HG02884 (cell line): ENCODE measurements around the gene MSI2.

Experiments used
- ATAC-seq: cut with Tn5 transposase; IDR thresholded peaks from one replicate; pipeline ENCODE4 v1.9.1; 2021; ENCODE audit warnings: mild to moderate bottlenecking, moderate library complexity; ENCODE audit not compliant: unreplicated experiment

MSI2 gene

DNA sequence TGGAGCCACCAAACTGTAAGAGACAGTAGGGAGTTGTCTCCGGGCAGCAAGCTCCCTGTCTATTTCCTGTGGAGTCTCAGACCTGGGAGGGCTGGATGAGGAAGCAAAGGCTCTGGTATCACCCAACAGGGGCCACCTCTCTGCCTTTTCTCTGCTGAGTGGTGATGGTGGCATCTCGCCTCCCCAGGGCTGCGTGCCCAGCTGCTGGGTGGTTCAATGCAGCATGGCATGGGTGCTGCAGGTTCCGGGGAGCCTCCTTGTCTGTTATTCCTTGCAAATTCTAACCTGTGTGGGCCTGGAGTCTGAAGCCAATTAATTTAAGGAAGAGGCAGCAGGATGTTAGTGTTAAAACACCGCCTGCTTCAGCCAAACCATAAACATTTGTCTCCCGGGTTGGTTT, 410.6 kb downstream of the MSI2 start:
- ATAC-seq: no peak

DNA sequence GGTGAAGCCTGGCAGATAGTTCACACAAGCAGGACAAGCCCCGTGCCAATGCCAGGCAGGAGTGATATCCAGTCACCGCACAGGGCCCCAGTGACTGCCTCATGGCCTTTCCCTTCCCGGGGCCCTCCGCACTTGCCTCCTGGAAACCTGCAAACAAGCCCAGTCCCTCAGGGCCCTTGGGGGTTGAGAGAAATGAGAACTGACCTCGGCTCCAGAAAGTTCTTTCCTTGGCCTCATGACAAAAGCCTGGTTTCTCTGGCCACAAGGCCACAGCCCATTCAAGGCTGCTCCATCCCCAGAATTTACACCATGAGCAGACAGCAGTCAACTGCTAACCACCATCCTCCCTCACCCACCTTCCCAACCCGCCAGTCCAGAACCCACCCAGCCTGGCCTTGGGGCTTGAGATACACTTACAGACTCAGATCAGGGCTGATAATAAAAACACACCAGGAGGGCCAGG, 411.2 kb downstream of the MSI2 start:
- ATAC-seq: no peak

DNA sequence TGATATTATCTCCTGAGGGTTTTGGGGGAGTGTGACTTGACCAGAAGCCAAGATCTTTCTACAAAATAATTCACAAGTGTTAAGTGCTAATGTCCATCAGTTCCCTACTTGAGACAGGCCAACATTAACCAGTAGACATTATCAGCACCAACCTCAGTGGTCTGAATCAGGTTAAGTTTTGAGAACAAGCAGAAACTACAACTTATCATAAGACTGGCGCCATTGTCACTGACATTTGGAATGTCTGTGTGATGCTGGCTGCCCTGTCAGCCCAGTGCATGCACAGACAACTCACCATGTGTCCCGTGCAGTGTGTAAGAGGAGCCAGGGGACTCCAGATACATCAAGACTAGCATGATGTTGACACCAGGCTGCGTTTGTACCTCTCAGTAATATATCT, 412.0 kb downstream of the MSI2 start:
- ATAC-seq: no peak

DNA sequence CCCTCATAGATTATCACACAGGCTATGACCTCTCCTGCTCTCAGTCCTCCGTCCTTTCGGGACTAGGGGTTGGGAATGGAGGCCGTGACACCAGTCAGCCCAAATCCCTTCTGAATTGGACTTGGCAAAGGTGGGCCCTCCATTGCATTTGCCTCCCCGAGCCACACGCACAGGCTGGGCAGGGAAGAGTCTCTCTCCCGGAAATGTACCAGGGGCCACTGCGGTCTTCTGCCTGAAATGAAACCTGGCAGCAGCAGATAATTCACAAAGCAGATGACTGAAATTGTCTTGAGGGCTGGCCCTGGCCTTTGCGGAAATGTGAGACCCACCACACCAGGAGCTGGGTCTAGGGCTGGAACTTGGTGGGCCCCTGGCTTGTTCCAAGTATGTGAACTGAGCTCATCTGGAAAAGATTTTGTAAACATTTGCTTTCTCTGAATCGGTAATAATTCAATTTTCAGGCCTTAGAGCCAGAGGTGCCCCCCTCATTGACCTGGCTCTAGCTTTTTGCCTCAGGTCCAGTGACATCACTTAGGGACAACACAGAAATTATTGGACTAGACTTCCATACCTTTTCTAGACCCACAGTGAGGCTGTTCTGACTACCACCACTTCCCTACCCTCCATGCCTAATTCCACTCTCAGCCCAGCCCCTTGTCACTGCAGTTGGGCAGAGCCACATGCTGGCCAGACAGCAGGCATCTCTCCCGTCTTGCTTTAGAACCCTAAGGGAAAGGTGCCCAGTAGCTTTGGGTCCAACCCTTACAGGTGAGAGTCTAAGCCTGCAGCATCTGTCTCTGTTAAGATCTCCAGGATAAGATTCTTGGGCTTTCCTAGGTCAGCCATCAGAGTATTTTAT, 413.6 kb downstream of the MSI2 start:
- ATAC-seq: no peak

DNA sequence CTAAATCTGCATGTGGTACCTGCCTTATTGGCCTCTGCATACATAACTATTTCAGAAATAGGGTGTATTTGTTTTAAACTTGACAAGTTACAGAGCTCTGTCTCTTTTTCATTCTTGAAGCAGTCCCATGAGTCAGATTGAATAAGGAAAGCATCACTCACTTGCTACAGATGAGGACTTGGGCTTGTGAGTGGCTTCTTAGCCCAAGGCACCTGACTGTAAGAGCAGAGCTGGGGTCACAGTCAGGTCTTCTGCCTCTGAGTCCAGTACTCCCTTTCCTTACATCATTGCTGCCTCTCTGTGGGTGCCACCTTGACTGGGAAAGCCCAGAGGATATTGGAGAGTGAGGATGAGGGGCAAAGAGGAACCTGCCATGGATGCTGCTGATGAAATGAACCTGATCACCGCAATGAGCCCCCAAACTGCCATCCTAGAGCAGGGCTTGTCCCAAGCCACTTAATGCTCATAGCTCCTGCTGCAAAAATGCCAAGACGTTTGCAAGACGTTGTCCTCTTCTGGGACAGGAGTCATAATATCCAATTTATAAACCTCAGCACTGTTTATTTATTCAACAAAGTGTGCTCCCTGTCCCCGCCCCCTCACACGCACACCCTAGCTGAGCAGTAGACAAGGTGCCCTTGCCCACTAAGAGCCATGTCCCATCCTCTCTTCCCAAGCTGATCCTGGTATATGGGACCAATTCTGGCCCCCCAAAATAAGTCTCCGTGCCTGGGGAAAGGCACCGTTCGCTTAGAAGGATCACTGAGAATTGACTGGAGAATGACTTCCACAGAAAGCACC, 414.6 kb downstream of the MSI2 start:
- no peak for ATAC-seq

DNA sequence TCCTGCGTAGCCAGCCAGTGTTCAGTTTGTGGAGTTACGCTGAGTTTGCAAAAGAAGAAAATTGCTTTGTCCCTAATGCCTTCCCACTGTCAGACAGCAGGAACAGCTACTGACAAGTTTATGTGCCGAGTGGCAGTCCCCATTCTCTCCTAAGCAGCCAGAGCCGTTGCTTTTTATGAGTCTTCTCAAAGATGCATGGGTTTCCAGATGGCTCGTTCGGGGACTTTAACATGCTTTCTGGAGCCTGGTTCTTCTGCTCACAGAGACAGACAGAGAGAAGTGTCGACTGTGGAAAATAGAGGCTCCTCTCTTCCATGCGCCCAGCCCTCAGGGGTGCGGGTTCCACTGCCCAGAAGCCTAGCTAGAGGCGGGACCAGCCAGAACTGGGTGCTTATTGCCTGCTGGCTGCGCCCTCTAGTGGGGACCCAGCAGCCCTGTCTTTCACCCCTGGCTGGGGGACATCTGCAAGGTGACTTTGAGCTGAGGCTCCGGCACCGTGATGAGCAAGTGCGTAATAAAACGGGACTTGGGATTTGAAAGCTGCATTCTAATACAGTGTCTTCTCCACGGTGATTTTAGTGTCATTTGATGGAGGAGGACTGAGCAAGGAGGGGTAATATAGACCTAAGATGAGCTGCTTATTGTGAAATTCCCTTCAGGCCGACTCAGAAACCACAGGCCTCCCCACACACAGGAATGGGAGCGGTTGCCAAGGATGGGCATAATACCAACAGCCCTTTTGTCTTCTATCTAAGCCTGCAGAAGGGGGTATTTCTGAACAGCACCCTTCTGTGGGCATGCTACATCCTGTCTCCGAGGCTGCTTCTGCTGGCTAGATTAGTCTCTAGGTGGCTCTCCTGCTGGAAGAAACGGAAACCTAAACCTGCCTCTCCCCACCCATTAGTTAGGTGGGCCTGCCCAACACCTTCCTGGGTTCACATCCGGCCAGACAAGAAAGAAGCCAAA, 415.6 kb downstream of the MSI2 start:
- peak; percentile 54 for ATAC-seq

DNA sequence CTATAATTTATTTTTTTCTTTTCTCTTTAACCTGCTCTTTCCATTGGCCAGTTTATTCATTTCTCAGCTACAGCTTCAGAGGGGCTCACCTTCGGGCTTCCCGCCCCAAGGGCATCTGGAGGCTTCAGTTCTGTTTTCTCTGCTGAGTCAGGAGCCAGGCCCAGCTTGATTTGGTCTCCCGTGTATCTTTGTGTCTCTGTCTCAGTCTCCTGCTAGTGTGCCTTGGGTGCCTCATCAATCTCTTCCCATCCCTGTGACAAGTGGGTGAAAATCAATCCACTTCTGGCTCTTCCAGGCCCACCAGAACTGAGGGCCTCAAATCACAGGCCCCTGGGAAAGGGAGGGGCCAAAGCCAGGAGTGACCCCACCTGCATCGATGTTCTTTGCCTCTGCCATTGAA, 416.6 kb downstream of the MSI2 start:
- no peak for ATAC-seq

DNA sequence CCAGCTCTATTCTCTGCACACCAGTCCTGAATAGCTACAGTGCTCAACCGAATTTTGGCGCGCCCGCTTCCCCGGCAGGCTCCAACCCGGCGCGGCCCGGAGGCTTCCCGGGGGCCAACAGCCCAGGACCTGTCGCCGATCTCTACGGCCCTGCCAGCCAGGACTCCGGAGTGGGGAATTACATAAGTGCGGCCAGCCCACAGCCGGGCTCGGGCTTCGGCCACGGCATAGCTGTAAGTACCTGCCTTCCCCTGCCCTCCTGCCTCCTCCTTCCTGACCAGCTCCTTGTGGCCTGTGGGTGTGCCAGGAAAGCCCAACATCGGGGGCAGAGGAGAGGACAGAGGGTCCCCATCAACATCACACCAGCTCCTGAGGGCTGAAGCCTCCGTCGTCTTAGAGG, 418.6 kb downstream of the MSI2 start:
- ATAC-seq: no peak

DNA sequence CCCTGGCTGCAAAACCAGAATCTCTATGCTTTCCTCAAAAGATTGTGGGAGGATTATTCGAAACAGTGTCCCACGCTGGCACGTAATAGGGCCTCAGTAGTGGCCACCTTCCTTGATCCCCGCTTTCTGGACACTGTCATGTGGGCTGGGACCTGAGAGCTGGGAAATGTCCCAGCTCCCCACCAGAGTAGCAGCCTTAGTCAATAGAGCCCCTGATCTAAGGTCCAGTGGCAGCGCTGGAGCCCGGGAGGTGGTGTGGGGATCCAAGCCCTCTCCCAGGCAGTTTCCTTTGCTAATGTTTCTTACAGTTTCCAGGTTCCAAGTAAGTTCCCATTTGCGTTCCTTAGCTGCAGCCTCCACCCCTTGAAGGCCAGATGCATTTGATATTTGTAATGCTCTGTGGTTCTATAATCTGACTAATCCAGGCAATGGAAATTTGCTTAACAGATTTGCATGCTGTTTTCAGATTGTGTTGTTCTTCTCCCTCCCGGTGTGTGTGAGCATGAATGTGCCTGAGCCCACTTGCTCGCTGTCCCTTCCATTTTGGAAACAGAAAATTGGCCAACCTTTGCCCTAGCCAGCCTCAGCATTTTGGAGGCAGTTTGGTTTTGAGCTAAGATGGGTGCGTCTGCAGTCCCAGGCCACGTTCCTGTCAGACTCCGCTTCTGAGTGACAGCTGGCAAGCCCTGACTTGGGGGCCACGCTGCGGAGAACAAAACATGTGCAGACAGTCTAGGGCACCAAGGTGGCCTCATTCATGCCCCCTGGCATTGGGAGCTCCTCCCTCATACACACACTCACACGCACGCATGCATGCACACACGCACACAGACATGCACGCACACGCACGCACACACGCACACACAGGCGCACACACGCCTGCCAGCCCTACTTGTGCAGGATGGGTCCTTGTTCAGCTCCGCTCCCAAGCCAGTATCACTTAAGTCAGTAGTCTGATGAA, 419.4 kb downstream of the MSI2 start:
- ATAC-seq: no peak

DNA sequence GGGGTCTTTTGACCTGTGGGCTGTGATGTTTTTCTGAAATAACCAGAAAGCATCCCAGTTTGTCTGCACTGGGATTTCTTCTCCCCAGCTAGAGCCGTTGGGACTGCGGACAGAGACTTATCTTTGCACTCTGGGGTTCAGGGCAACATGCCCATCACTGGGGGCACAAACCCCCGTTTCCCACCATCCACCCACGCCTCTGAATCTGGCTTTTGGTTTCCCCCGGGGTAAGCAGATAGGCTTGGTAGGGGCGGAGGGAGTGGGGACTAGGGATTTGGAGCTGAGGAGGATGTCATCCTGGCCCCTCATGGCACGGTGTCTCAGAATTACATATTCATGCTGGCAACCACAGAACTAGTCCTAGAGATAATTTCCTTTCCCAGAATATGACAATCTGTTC, 420.2 kb downstream of the MSI2 start:
- ATAC-seq: no peak

DNA sequence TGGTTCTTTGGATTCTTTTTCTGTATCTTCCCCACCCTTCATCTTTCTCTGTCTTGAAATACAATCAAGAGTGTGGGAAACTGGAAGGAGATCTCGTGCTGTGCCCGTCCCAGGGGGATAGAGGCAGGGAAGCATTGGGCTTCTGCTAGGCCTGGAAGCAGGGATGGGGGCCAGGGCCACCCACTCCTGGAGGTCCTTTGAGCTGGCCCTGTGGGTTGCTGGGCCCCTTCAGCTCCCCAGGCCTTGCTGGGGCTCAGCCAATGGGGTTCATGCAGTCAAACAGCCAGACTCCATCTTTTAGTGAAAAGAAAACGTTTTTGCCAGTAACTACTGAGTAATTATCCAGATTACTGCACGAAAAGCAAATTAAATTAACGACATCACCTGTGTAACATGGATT, 421.0 kb downstream of the MSI2 start:
- no peak for ATAC-seq

DNA sequence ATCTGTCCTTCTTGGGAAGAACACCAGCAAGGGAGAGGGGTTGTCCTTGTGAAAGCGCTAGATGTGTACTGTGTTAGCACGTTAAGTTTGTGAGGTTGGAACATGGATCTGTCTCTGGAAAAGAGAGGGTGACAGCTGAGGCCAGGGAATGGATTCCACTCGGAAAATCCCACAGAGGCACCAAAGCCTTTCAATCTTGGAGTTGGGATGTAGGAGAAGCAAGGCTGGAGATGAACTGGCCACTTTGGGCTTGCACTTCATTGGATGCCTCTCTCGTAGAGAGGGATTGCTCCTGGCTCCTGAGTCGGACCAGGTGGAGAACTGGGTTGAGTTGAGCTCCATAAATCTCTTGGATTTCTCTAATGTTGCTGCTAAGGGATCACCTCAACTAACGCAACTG, 421.5 kb downstream of the MSI2 start:
- no peak for ATAC-seq

DNA sequence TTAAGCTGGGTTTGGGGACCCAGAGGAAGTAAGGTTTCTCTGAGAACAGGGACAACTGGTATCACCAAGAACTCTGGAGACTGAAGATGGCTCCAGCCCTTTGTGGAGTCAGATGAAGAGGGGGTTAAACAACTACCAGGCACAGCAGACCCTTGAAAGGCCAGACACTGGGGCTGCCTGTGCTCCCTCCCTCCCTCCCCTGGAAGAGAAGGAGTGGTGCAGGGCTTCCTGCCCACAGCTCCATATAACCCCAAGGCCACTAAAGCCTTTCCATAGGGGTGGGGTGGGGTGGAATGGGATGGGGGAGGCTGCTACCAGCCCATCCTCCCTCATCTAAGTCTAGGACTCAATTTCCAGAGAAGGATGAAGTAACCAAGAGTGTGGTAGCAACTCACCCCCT, 422.1 kb downstream of the MSI2 start:
- ATAC-seq: no peak

DNA sequence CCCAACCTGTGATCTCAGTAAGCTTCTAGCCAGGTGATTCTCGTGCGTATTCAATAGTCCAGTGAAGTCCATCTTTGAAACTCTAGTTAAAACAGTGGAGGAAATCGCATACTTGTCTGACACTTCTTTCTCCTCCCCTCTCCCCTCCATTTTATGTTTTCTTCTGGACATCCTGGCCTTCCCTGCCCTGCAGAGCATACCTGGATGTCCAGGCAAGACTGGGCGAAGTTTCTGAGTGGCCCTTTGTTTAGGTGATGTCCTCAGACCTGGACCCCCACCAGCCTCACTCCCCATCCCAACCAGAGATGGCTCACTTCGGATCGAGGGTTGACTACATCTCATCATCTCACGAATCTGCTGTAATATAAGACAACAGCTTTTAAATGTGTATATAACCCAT, 423.0 kb downstream of the MSI2 start:
- no peak for ATAC-seq

DNA sequence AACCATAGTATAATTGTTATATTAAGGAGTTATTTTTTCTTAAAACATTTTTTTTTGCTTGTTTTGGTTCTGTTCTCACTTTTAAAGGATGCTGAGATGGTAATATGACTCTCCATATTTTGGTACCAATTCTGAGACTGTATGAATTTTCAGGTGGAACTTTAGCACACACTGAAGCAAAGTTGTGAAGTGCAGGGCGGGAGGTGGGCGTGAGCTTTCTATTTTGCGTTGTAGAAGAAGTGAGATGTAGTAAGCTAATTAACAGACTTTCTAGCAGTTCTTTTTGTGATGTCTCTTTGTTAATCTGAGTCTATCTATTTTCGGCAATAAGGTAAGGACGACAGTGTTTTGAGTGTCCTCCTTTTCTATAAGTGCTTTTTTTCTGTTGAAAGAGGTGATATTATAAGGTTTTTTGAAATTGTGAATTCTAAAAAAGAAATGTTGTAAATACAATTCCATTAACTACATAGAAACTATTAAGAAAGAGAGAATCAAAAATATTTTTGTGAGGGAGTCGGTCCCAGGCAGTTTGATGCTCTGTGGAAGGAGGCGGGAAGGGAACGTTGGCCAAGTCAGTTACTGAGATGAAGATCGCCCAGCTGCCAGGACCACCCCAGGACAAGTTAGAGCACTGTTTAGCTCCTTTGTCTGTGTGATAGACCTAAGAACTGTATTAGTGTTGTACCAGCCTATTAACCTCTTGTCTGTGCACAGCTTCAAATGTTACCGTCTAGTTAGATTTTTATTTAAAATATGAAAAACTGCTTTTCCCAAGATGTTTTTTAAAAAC, 423.8 kb downstream of the MSI2 start:
- no peak for ATAC-seq

DNA sequence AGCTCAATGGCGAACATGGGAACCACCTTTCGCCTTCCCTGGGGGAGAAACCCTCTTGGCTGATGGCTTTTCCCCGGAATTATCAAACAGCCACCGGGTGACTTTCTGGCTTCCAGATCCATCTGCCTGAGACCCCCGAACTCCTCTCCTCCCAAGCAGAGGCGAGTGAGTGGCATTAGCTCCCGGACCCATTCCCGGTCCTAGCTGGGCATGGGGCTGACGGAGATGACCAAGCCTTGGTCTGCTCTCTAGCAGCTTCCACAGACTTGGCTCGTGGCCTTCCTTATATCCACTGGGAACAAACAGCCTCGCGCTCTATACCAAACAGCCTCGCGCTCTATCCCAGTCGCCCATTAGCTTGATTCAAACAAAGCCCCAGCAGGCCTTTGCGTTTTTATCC, 426.4 kb downstream of the MSI2 start:
- ATAC-seq: no peak

DNA sequence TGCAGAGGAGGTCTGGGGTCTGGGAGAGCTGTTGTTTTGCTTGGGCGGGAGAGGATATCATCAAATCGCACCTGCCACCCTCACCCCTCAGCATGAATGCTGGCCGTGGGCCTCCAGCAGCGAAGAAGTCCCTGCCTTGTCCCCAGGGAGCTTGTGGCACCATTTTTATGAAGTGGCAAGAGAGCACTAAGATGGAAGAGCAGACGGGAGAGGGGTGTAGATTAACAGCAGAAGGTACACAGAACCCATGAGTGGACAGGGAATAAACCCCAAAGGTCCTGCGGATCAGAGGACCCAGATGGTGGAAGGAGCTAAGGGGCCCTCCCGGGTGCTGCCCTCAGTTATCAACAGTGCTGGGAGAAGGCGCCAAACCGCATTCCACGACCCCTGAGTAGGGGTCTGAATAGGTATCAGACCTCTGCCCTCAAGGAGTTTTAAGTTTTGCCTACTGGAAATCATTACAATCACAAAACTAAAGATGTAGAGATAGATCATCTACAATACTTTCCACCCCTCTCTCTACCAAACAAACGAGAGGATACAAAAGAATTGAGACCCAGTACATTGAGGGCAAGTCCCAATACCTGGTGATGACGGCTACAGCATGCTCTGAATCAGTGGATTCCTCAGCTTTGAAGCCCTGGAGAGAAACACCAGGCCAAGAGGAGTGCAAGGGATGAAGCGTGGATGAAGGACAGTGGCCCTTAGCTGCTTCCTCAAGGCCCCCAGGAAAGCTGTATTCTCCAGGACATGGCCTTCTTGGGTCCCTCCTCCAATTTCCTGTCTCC, 428.6 kb downstream of the MSI2 start:
- no peak for ATAC-seq

DNA sequence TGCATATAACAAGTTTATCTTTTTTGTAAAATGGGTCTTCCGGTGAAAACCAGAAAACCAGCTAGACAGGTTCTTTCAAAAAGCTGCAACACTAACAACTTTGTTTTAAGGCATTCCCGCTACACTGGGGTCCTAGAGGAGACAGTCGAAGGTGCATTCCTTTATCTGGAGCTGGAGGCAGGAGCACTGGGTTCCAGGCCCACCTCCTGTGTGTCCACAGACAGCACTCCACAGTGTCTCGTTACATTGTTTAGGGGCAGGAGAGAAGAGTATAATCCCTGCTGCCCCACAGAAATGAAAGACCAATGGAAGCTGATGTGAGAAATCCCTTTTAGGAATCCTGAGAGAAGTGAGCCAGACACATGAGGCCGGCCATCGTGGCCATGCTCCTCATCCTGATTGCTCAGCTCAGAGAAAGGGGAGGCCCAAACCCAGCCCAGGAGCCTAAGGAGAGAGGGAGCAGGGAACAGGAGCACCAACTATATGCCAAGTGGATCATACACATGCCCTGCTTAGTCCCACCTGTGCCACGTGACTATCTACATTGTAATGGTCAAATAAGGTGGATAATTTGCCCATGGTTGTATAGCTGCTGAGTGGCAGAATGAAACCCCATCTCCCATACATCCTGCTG, 429.3 kb downstream of the MSI2 start:
- no peak for ATAC-seq
